CD4-positive, CD25-positive, alpha-beta regulatory T cell (primary cell): Measurements from ENCODE around the gene PIK3R2. TPM values are rescaled to one million over a fixed set of nuclear protein-coding genes. Genes with fewer than 3 reads are reported as not detected.

Source experiments
- ATAC-seq, 2 donors: fragments of 150-1000 bp; cut with Tn5 transposase; one replicate each; pipeline ENCODE4 v1.10.0; 2021; ENCODE audit warnings: low read depth in 2 of 2, moderate number of reproducible peaks in 2 of 2, moderate library complexity in 1 of 2
- DNase-seq, 3 donors: peaks; one replicate each; pipeline versions ENCODE4 v3.0.0 to v3.0.0-alpha.2; 2012 to 2022; ENCODE audit warnings: mixed read lengths in 1 of 3
- H3K27ac ChIP-seq: one replicate; pipeline ENCODE4 v1.7.0; 2013; ENCODE audit warnings: mild to moderate bottlenecking, low read length; ENCODE audit not compliant: insufficient read depth, poor library complexity, severe bottlenecking
- H3K27me3 ChIP-seq: one replicate; pipeline ENCODE4 v1.7.0; 2013; ENCODE audit warnings: low read length; ENCODE audit not compliant: control insufficient read depth, insufficient read depth
- H3K36me3 ChIP-seq: one replicate; pipeline ENCODE4 v1.7.0; 2013; ENCODE audit warnings: mild to moderate bottlenecking, low read length, moderate library complexity; ENCODE audit not compliant: control insufficient read depth, insufficient read depth
- H3K4me1 ChIP-seq: 2 replicates; pipeline ENCODE4 v1.7.0; 2013; ENCODE audit warnings: mild to moderate bottlenecking, low read length; ENCODE audit not compliant: insufficient read depth, control insufficient read depth, poor library complexity, severe bottlenecking
- H3K4me3 ChIP-seq: one replicate; pipeline ENCODE4 v1.7.0; 2013; ENCODE audit warnings: low read depth, mild to moderate bottlenecking, low read length, moderate library complexity
- H3K9me3 ChIP-seq, 2 experiments: 1 replicate in 1 of 2; 2 replicates in 1 of 2; pipeline ENCODE4 v1.7.0; 2013; ENCODE audit warnings: low read length in 2 of 2, mild to moderate bottlenecking in 1 of 2, moderate library complexity in 1 of 2; ENCODE audit not compliant: control insufficient read depth in 2 of 2
- H3K27ac Mint-ChIP-seq, 3 donors: one replicate each; pipeline ENCODE4 v1.8.0; 2020 to 2022; ENCODE audit warnings: mild to moderate bottlenecking in 3 of 3, mixed read lengths in 3 of 3, moderate library complexity in 2 of 3
- H3K27me3 Mint-ChIP-seq: one replicate; pipeline ENCODE4 v1.8.0; 2022; ENCODE audit warnings: mild to moderate bottlenecking, mixed read lengths
- H3K36me3 Mint-ChIP-seq: one replicate; pipeline ENCODE4 v1.8.0; 2020; ENCODE audit warnings: mixed read lengths
- H3K4me1 Mint-ChIP-seq, 4 donors: one replicate each; pipeline ENCODE4 v1.8.0; 2020 to 2022; ENCODE audit warnings: mixed read lengths in 4 of 4, mild to moderate bottlenecking in 1 of 4
- H3K4me3 Mint-ChIP-seq, 4 donors: one replicate each; pipeline ENCODE4 v1.8.0; 2020 to 2022; ENCODE audit warnings: mild to moderate bottlenecking in 4 of 4, mixed read lengths in 4 of 4, moderate library complexity in 3 of 4
- H3K9me3 Mint-ChIP-seq, 7 donors: one replicate each; pipeline ENCODE4 v1.8.0; 2020 to 2022; ENCODE audit warnings: mixed read lengths in 7 of 7, mild to moderate bottlenecking in 3 of 7, moderate library complexity in 2 of 7
- polyA plus RNA-seq, 4 donors: library from polyadenylated mRNA; unstranded; fragments of 300-500 nt; fragmentation: Illumina TruSeq; gene quantifications; one replicate each; pipeline ENCODE4 v1.2.3, GENCODE V29; 2021
- total RNA-seq: library from RNA; stranded (reverse); gene quantifications from one replicate; pipeline ENCODE4 v1.2.3, GENCODE V29; 2022

The PIK3R2 gene
- total and polyA plus RNA-seq, 5 donors from 2014 or later, result 0.42 to 9.4 (median 3.2) TPM

DNA sequence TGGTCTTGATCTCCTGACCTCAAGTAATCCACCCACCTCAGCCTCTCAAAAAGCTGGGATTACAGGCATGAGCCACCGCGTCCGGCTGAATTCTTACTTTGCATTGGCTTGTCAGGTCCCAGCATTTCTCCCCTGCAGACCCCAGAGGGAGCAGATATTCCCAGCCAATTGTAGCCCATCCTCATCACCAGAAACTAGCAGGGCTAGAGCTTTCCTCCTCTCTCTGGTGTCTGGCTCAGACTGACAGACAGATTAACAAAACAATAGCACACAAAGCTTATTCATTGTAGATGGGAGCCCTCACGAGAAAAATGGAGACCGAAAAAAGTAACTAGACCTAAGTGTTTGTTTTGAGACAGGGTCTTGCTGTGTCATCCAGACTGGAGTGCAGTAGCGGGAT lies 32.6 kb downstream of the PIK3R2 start:
- Mint-ChIP-seq H3K4me1 (no peaks in the 10 kb centered on the region), H3K36me3 (no peaks in the 10 kb centered on the region), H3K27ac (no peak overlapping the region), H3K4me3 (no peak overlapping the region), H3K27me3 (peaks cover 4% of the 10 kb centered on the region), H3K9me3 (no peaks in the 10 kb centered on the region)
- ATAC-seq, result no peak
- Histone ChIP-seq H3K27ac (no peak overlapping the region), H3K4me3 (no peak overlapping the region), H3K4me1 (no peaks in the 10 kb centered on the region), H3K9me3 (no peaks in the 10 kb centered on the region), H3K36me3 (no peaks in the 10 kb centered on the region), H3K27me3 (no peaks in the 10 kb centered on the region)
- DNase-seq, result no peak

DNA sequence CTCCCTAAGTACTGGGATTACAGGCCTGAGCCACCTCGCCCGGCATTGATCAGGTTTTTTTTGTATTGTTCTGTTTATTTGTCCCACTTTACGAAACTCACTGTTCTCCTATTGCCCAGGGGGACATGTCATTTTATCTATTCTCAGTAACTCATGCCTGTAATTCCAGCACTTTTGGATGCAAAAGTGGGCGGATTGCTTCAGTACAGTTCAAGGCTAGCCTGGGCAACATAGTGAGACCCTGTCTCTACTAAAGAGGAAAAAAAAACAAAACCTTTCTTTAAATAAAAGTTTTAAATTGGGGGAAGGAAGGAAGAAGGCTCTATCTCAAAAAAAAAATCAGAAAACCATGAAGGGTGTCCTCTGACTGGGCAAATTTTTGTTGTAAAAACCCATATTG lies 37.3 kb downstream of the PIK3R2 start:
- Histone ChIP-seq H3K27ac (no peak overlapping the region), H3K9me3 (no peaks in the 10 kb centered on the region), H3K4me3 (no peak overlapping the region), H3K36me3 (no peaks in the 10 kb centered on the region), H3K27me3 (no peaks in the 10 kb centered on the region), H3K4me1 (peaks cover 24% of the 10 kb centered on the region)
- ATAC-seq (no peak), DNase-seq (no peak)
- Mint-ChIP-seq H3K9me3 (no peaks in the 10 kb centered on the region), H3K4me1 (peaks cover 4 to 24% (median 10%) of the 10 kb centered on the region in 4 donors), H3K4me3 (peak overlapping the region in 1 of 4 donors; percentile 21), H3K27me3 (peaks cover 4% of the 10 kb centered on the region), H3K27ac (no peak overlapping the region), H3K36me3 (peaks cover 6% of the 10 kb centered on the region)

DNA sequence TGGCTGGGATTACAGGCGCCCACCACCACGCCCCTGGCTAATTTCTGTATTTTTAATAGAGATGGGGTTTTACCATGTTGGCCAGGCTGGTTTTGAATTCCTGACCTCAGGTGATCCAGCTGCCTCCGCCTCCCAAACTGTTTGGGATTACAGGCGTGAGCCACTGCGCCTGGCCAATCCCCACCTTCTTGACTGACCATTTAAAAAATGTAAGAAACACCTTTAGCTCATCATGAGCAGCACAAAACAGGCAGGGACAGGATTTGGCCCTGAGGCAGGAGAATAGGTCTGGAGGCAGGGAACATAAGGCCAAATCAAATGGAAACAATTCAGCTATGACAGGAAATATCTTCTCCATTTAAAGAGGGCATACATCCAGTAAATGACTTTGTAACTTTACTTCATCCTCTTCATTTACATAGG lies 38.7 kb downstream of the PIK3R2 start:
- Histone ChIP-seq H3K36me3 (no peaks in the 10 kb centered on the region), H3K4me1 (peaks cover 24% of the 10 kb centered on the region), H3K4me3 (peak overlapping the region; percentile 94), H3K27ac (peak overlapping the region; percentile 88), H3K27me3 (no peaks in the 10 kb centered on the region), H3K9me3 (no peaks in the 10 kb centered on the region)
- Mint-ChIP-seq H3K4me1 (peaks cover 4 to 29% (median 10%) of the 10 kb centered on the region in 4 donors), H3K27me3 (peaks cover 4% of the 10 kb centered on the region), H3K4me3 (peak overlapping the region; percentile 87 to 95 (median 91)), H3K36me3 (peaks cover 6% of the 10 kb centered on the region), H3K27ac (peak overlapping the region; percentile 38 to 94 (median 88)), H3K9me3 (no peaks in the 10 kb centered on the region)
- no peak for ATAC-seq
- no peak for DNase-seq

DNA sequence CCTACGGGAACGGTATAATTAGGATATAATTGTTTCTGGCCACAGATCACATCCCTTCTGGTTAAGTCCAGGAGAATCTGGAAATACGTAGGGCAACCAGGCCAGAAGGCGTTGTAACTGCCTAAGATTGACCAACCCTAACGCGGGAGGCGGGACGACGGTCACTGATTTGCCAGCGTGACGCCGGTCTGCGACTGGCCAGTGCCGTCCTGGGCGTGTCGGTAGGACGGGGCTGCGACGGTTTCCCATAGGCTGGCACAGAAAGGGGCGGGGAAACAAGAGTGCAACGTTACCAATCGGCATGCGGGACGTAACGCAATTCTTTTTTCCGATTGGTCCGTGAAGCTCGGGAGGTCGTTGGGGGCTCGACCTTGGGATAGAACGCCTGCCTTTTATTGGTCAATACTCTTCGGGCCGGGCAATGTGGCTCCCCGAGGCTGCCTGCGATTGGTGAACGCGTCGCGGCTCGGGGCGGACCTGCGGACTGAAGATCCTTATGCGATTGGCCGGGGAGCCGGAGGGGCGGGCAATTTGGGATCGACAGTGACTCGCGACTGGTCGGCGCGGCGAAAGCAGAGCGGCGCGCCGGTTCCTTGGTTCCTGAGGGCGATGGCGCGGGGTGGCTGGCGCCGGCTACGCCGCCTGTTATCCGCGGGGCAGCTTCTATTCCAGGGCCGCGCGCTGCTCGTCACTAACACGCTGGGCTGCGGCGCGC lies 39.9 kb downstream of the PIK3R2 start, which contains the start of gene MPV17L2:
Gene MPV17L2 (plus strand): TSS at position 546 of the 715 bp plus-strand sequence. CDS start 64 bp downstream, at position 610.
- Histone ChIP-seq H3K4me1 (peaks cover 24% of the 10 kb centered on the region), H3K27ac (peak within 1 kb of the TSS; percentile 88), H3K27me3 (no peaks in the 10 kb centered on the region), H3K36me3 (peaks cover 3% of the 10 kb centered on the region), H3K9me3 (no peaks in the 10 kb centered on the region), H3K4me3 (peak within 1 kb of the TSS; percentile 94)
- Mint-ChIP-seq H3K4me3 (peak within 1 kb of the TSS; percentile 87 to 95 (median 91)), H3K27me3 (peaks cover 4% of the 10 kb centered on the region), H3K9me3 (no peaks in the 10 kb centered on the region), H3K27ac (peak within 1 kb of the TSS; percentile 85 to 94 (median 88)), H3K36me3 (peaks cover 6% of the 10 kb centered on the region), H3K4me1 (peaks cover 4 to 29% (median 10%) of the 10 kb centered on the region in 4 donors)
- DNase-seq (peak; percentile 97 to 100 (median 99)), ATAC-seq (peak; percentile 90)

DNA sequence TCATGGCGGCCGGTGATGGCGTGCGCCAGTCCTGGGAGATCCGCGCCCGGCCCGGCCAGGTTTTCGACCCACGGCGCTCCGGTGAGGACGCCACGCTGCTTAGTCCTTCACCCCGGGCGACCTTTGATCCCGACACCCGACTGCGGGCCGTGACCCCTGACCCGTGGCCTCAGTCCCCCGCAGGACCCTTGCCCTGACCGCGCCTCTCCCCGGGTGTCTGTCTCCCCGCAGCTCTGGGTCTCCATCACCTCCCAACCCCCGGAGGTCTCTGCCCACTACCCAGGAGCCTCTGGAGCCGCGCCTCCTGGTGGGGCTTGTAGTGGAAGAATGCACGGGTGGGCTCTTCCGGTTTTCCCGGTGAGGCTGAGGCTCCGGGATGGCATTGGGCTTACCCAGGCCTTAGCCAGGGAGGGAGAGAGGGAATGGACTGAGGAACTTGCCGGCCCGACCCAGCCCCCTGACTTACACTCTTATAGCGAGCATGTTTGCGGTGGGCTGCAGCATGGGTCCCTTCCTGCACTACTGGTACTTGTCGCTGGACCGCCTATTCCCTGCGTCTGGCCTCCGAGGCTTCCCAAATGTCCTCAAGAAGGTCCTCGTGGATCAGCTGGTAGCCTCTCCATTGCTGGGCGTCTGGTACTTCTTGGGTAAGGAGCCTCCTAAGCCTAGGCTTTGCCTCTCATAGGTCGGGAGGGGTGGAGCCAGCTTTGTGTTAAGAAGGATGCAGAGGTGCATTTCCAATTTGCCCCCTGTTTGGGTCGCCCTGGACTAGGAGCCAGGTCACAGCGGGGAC lies 40.6 kb downstream of the PIK3R2 start:
- Histone ChIP-seq H3K9me3 (no peaks in the 10 kb centered on the region), H3K27me3 (no peaks in the 10 kb centered on the region), H3K36me3 (peaks cover 3% of the 10 kb centered on the region), H3K27ac (peak overlapping the region; percentile 88), H3K4me3 (peak overlapping the region; percentile 66), H3K4me1 (peaks cover 24% of the 10 kb centered on the region)
- H3K27me3 Mint-ChIP-seq, result peaks cover 4% of the 10 kb centered on the region
- ATAC-seq (no peak), DNase-seq (peak in 2 of 3 donors; percentile 13 to 18)
- H3K9me3 Mint-ChIP-seq, result no peaks in the 10 kb centered on the region
- peak overlapping the region; percentile 87 to 95 (median 91) for H3K4me3 Mint-ChIP-seq
- H3K4me1 Mint-ChIP-seq, result peaks cover 4 to 29% (median 10%) of the 10 kb centered on the region in 4 donors
- peaks cover 12% of the 10 kb centered on the region for H3K36me3 Mint-ChIP-seq
- peak overlapping the region; percentile 35 to 94 (median 88) for H3K27ac Mint-ChIP-seq

DNA sequence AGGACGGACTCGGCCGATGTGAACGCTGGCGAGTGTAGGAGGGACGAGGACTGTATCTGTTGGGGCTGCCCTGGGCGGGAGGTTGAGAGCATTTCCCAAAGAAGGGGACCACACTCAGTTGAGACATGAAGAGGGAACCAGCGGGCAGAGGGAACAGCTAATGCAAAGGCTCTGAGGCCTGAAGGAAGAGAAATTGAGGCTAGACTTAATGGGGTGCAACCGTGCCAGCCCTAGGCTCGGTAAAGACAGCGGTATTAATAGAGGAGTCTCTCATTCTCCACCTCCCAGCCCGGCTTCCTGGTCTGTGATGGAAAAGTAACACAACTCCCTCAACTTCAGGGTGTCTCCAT lies 41.2 kb downstream of the PIK3R2 start:
- Histone ChIP-seq H3K4me3 (peak overlapping the region; percentile 66), H3K9me3 (no peaks in the 10 kb centered on the region), H3K27ac (no peak overlapping the region), H3K36me3 (peaks cover 3% of the 10 kb centered on the region), H3K4me1 (peaks cover 24% of the 10 kb centered on the region), H3K27me3 (no peaks in the 10 kb centered on the region)
- peaks cover 14% of the 10 kb centered on the region for H3K36me3 Mint-ChIP-seq
- peak overlapping the region; percentile 85 to 95 (median 88) for H3K4me3 Mint-ChIP-seq
- peaks cover 4% of the 10 kb centered on the region for H3K27me3 Mint-ChIP-seq
- H3K9me3 Mint-ChIP-seq, result no peaks in the 10 kb centered on the region
- H3K27ac Mint-ChIP-seq, result peak overlapping the region in 2 of 3 donors; percentile 20 to 87
- no peak for DNase-seq
- ATAC-seq, result no peak
- peaks cover 4 to 29% (median 10%) of the 10 kb centered on the region in 4 donors for H3K4me1 Mint-ChIP-seq

DNA sequence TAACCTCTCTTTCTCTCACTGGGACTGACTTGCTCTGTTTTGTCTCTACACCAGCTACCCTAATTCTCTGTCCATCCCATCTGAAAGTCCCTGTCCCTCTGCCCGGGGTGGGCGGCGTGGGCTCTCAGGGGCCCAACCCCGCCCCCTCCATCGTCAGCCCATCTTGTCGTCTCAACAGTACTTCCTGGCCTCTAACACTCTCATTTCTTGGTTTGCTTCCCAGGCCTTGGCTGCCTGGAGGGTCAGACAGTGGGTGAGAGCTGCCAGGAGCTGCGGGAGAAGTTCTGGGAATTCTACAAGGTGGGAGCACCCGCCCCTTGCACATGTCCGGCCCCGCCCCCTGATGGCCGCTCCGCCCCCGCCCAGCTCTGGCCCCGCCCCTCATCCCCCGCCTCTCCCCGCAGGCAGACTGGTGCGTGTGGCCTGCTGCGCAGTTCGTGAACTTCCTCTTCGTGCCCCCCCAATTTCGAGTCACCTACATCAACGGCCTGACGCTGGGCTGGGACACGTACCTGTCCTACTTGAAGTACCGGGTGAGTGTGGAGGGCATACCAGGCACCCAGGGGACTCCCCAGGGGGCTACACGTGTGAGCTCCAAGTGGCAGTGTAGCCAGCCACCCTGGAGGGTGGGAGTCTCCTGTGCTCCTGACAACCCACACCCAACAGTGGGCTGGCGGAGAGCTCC lies 41.7 kb downstream of the PIK3R2 start:
- Mint-ChIP-seq H3K27me3 (peaks cover 4% of the 10 kb centered on the region), H3K4me1 (peaks cover 4 to 29% (median 10%) of the 10 kb centered on the region in 4 donors), H3K36me3 (peaks cover 14% of the 10 kb centered on the region), H3K9me3 (no peaks in the 10 kb centered on the region), H3K27ac (peak overlapping the region; percentile 42 to 87 (median 48)), H3K4me3 (peak overlapping the region; percentile 85 to 95 (median 88))
- H3K9me3 ChIP-seq, result no peaks in the 10 kb centered on the region
- H3K27ac ChIP-seq, result peak overlapping the region; percentile 23
- no peak overlapping the region for H3K4me3 ChIP-seq
- no peaks in the 10 kb centered on the region for H3K27me3 ChIP-seq
- H3K36me3 ChIP-seq, result peaks cover 3% of the 10 kb centered on the region
- peaks cover 24% of the 10 kb centered on the region for H3K4me1 ChIP-seq
- peak in 1 of 3 donors; percentile 38 for DNase-seq
- no peak for ATAC-seq
